ENCODE data around the gene LANCL2.
"Not testable (repeated sequence)": the region's sequence is repeated elsewhere in the genome, so short reads cannot be mapped to it uniquely, and the experiment has no call there.

The LANCL2 gene

GRCh38 chr7:55363386-55364170, 1.6 kb upstream of the LANCL2 start:
- DNase-seq = no peak

GRCh38 chr7:55365675-55366460, 731 bp downstream of the LANCL2 start:
- DNase-seq = peak; percentile 92 to 93

GRCh38 chr7:55366461-55367070, 1.4 kb downstream of the LANCL2 start:
- DNase-seq = peak; percentile 17 to 27

- DNase-seq = no peak
These were observed 2.2 kb downstream of the LANCL2 start for GRCh38 chr7:55367283-55367840.

- no peak for DNase-seq
These were observed 4.6 kb downstream of the LANCL2 start for GRCh38 chr7:55369427-55370400.

- no peak for DNase-seq
These were observed 9.1 kb downstream of the LANCL2 start for GRCh38 chr7:55374213-55374612.

- DNase-seq = no peak
These were observed 10.1 kb downstream of the LANCL2 start for GRCh38 chr7:55375237-55375636.

GRCh38 chr7:55377162-55377817, 12.2 kb downstream of the LANCL2 start:
- DNase-seq = no peak

GRCh38 chr7:55379285-55379684, 14.1 kb downstream of the LANCL2 start:
- no peak for DNase-seq

GRCh38 chr7:55381189-55381588, 16.1 kb downstream of the LANCL2 start:
- no peak for DNase-seq

- no peak for DNase-seq
These were observed 16.6 kb downstream of the LANCL2 start for GRCh38 chr7:55381696-55382095.

- no peak for DNase-seq
These were observed 17.1 kb downstream of the LANCL2 start for GRCh38 chr7:55382251-55382650.

GRCh38 chr7:55386541-55386940, 21.4 kb downstream of the LANCL2 start:
- no peak for DNase-seq

GRCh38 chr7:55387062-55387965, 22.2 kb downstream of the LANCL2 start:
- no peak for DNase-seq

- no peak for DNase-seq
These were observed 31.2 kb downstream of the LANCL2 start for GRCh38 chr7:55396233-55396785.

GRCh38 chr7:55397617-55398016, 32.5 kb downstream of the LANCL2 start:
- no peak for DNase-seq

- DNase-seq = no peak
These were observed 35.1 kb downstream of the LANCL2 start for GRCh38 chr7:55400191-55400590.

GRCh38 chr7:55402506-55402905, 37.4 kb downstream of the LANCL2 start:
- not testable (repeated sequence) for DNase-seq

- DNase-seq = no peak
These were observed 40.9 kb downstream of the LANCL2 start for GRCh38 chr7:55405856-55406541.

Measured in activated CD4-positive, alpha-beta T cell treated with anti-CD3 and anti-CD28 coated beads, Interleukin-2, amount 50 U/mL, for 48 hours (primary cell).